GOT3 (cell line): ENCODE results near the gene WDR82.
A peak's percentile ranks its signal among the peaks of the same experiment; 100 is the strongest.

Source experiments
- DNase-seq: peaks from one replicate; lab custom pipeline; 2025; ENCODE audit warnings: mixed read lengths; lab: John Stamatoyannopoulos, UW

WDR82 gene, protein sequence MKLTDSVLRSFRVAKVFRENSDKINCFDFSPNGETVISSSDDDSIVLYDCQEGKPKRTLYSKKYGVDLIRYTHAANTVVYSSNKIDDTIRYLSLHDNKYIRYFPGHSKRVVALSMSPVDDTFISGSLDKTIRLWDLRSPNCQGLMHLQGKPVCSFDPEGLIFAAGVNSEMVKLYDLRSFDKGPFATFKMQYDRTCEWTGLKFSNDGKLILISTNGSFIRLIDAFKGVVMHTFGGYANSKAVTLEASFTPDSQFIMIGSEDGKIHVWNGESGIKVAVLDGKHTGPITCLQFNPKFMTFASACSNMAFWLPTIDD

GRCh38 chr3:52278510-52279069, at the start of gene WDR82:
Gene WDR82 (minus strand): TSS chr3:52278649. CDS start chr3:52278361, 288 bp downstream.
- DNase-seq, result peak; percentile 89

- DNase-seq, result no peak
These were observed 49.2 kb upstream of the WDR82 start for GRCh38 chr3:52327486-52328290.

DNA sequence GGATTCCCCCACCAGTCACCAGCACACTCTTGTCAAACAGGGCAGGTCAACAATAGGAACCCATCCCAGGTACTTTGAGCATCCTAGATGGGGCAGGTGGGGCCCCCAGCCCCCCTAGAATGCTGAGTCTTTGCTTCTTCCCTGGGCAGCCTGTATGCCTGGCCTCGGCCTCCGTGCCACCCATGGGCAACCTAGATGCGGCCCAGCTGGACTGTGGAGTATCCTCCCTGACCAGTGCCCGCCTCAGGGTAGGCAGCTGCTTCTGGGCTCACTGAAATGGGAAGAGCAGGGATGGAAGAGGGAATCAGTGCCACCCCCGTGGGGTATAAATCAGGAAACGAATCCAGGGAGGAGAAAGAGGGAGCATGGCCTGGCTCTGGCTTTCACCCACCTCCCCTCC, 48.5 kb upstream of the WDR82 start:
- DNase-seq, result no peak

GRCh38 chr3:52325686-52326085, 47.2 kb upstream of the WDR82 start:
- DNase-seq, result no peak

DNA sequence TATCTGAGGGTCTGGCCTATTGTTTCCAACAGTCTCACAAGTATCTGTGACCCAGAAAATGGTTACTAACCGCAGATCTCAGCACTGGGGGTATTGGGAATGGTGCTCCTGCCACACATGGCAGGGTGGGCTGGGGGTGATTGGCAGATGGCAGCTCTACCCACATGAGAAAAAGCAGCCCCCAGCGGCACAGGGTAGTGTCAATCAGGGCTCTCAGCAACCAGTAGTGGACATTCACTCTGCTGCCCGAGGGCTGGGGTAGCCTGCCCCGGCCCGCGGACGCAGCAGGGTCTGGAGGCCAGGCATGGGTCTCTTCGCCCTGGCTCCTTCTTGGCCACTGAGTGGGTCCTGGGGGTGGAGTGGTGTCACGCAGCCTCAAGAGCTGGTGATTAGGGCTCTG, 46.2 kb upstream of the WDR82 start:
- DNase-seq, result no peak

DNA sequence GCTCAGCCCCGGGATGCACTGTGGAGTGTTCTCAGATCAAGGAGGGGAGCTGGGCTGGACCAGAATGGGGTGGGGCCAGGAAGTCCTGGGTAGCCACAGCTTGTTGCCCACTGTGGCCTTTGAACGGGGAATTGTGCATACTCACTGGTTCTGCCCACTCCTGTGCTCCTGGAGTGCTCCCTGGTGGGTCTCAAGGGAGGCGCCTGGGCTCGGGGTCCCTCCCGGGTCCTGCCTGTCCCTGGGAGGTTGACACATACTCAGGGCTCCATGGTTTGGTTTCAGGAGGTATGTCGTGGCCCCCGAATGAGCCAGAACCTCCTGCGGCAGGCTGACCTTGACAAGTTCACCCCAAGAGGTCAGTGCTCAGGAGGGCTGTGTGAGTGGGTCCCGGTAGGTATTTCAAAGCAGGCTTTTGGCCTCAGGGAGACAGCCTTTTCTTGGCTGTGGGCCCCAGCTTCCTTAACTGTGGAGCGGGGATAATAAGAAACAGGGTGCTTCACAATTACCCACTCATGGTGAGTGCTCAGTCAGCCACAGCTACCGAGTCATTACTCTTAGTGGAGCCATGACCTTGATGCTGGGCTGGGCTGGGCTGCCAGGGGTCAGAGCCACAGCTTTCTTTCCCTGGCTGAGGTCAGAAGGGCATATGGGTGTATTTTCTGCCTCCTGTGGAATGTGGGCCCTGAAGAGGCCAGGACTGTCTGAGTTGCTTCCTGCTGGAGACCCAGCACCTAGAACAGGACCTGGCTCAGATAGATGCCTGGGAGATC, 45.3 kb upstream of the WDR82 start:
- DNase-seq, result no peak

- no peak for DNase-seq
These were observed 44.0 kb upstream of the WDR82 start for GRCh38 chr3:52322466-52322865.

- no peak for DNase-seq
These were observed 43.0 kb upstream of the WDR82 start for GRCh38 chr3:52321481-52321880.

GRCh38 chr3:52319921-52320595, 41.6 kb upstream of the WDR82 start:
- no peak for DNase-seq

DNA sequence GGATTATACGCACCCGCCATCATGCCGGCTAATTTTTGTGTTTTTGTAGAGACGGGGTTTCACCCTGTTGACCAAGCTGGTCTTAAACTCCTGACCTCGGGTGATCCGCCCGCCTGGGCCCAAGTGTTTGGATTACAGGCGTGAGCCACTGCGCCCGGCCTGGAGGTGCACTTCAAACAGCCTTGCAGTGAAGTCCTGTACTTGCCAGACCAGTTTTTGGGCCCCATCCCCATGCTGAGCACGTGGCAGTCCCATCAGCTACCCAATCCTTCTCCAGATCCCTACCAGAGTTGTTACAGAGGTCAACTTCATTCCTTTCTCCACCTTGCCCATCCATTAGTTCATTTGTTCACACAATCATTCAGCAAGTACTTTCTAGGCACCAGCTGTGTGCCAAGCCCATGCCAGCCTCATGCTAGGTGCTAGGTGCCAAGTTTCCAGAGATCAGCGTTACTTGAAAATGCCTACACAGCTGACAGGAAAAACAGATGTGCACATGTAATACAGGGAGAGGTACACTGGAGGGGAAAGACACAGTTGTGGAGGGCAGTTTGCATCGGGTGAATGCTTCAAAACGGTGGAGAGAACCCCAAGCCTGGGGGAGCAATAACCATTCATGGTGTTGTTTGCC, 39.9 kb upstream of the WDR82 start:
- no peak for DNase-seq

DNA sequence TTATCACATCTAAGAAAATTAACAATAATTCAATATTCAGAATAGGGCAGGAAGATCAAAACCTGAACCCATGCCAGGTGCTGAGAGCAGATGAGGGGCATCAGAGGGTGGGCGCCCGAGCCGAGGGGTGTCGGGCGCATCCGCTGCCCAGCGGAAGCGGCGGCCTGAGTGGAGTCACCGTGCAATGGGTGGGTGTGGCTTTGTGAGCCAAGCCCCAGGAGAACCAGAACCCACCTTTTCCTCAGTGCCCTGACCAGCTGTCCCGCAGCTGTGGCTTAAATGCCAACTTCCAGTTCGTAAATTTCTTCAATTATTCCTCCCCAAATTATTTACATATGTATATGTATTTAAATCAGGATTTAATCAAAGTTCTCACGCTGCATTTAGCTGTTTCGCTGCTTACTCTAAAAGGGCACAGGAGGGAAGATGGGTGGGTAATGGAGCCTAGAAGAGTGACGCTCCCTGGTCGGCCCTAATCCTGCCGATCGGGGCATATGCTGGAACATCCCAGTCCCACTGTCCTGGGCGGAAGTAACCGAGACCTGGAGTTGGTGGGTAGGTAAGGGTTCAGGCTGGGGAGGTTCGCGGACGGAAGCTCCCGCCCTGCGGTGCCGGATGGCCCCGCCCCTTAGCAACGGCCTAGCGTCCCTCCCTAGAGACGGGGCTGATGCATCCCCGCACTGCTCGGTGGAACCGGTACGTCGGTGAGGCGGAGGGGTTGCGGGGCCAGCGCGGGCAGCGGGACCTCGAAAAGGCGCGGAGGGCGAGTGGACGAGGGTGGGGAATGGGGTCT, 39.0 kb upstream of the WDR82 start:
- DNase-seq, result no peak

GRCh38 chr3:52315977-52316764, 37.7 kb upstream of the WDR82 start, which contains the start of gene DNAH1:
Gene DNAH1 (plus strand): TSS chr3:52316319. CDS start chr3:52322443, 6,124 bp downstream.
- no peak for DNase-seq

GRCh38 chr3:52315006-52315405, 36.6 kb upstream of the WDR82 start:
- no peak for DNase-seq

GRCh38 chr3:52314489-52314888, 36.0 kb upstream of the WDR82 start:
- no peak for DNase-seq

DNA sequence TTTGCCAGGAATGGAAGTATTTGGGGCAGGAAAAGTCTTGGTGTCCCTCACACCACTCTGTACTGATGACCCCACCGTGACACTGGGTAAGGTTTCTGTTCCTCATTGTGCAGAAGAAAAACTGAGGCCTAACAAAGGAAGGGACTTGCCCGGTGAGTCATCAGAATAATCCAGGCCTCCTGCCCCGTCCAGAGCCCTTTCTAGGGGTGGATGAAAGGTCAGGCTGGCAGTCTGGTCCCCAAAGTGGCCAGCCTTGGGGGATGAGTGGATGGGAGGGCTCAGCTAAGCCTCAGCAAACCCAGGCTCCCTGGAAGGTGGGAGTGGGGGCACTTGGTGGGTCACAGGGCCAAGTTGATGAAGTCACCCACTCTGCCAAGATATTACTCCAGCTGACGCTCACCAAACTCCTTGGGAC, 35.3 kb upstream of the WDR82 start:
- no peak for DNase-seq

- no peak for DNase-seq
These were observed 34.8 kb upstream of the WDR82 start for GRCh38 chr3:52313188-52313773.

- DNase-seq, result no peak
These were observed 33.2 kb upstream of the WDR82 start for GRCh38 chr3:52311576-52312119.

- DNase-seq, result no peak
These were observed 32.6 kb upstream of the WDR82 start for GRCh38 chr3:52310861-52311575.
